GM18870 (cell line): ENCODE results near the gene CLDN20.
"Not testable (repeated sequence)": the region's sequence is repeated elsewhere in the genome, so short reads cannot be mapped to it uniquely, and the experiment has no call there.

Source experiments
- ATAC-seq: cut with Tn5 transposase; IDR thresholded peaks from one replicate; pipeline ENCODE4 v1.9.1; 2021; ENCODE audit warnings: moderate library complexity; ENCODE audit not compliant: unreplicated experiment

Gene CLDN20, protein sequence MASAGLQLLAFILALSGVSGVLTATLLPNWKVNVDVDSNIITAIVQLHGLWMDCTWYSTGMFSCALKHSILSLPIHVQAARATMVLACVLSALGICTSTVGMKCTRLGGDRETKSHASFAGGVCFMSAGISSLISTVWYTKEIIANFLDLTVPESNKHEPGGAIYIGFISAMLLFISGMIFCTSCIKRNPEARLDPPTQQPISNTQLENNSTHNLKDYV

DNA sequence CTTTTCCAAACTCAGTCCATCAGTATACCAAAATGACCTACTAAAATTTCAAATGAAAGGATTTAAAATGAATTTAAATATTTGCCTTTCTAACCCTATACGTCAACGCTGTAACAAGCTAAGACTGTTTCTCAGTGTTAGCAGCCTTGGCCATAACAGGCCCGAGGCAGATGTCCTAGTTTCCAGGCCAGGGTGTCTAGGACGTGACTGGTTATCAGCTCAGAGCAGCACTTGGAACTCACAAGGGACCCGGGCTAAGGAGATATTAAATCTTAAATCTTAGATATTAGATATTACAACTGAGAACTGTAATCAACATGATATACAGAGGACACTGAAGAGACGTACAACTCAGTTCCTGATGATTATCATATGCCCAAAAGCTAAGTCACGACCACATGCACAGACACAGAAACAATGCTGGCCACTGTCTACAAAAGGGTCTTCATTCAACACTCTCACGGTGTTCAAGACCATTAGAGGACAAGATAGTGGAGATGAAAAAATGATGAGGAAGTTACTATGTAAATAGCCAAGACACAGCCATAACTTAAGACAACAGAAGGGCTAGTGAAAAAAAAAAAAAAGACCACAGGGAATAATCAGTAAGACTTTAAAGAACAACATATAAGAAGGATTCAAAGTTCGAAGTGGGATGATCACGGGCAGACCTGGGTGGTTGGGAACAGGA, at the start of gene CLDN20:
Gene CLDN20 (plus strand): TSS at position 641 of the 691 bp plus-strand sequence. CDS start 11,707 bp downstream, outside the sequence.
- ATAC-seq: no peak

DNA sequence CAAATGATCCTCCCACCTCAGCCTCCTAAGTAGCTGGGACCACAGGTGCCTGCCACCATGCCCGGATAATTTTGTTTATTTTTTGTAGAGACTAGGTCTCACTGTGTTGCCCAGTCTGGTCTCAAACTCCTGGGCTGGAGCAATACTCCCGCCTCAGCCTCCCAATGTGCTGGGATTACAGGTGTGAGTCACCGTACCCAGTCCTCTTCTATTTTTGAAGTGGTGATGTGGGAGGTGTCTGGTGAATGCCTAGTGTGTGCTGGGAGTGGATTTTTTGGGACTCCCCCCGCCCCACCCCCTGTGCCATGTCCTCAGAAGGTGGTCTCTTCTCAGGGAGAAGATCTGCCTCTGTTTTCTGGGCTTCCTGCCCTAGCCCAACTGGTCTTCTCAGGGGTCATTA, 47.9 kb upstream of the CLDN20 start:
- no peak for ATAC-seq

DNA sequence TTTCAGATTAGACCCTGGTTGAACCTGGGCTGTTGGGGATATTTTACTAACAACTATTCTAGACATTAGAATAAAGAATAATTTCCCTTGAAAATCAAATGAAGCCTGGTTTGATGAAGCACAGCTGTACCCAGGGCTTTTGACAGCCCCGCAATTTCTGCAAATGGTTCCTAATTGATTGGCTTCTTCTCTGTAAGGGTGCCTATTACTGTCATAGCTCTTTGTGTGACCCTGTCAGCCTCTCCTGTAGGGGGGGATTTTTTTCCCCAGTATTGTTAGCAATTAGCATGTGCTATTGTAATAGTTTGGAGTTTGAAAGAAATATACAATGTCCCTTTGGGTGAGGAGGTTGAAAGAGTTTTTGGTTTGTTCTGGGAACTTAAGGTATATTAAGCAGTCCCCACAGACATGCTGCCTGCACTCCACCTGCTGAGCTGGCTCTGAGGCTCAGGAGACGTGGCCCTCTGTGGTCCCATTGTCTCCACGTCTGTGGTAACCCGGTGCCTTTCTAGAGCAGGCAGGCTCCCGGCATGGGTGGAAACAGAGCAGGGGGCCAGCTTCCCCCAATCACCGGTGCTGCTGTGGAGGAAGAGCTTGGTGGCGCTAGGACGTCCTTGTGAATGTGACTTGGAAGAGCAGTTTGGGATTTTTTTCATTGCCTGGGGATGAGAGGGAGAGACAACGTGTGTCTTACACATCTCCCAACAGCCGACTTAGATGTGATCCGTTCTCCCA, 47.3 kb upstream of the CLDN20 start:
- no peak for ATAC-seq

DNA sequence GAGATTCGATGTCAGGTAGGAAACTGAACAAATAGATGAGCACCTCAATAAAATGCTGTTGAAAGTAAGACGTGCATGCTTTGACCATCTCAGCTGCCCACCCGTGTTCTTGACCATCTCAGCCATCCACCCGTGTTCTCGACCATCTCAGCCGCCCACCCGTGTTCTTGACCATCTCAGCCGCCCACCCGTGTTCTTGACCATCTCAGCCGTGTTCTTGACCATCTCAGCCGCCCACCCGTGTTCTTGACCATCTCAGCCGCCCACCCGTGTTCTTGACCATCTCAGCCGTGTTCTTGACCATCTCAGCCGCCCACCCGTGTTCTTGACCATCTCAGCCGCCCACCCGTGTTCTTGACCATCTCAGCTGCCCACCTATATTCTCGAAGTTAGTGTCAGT, 45.1 kb upstream of the CLDN20 start:
- ATAC-seq: not testable (repeated sequence)

DNA sequence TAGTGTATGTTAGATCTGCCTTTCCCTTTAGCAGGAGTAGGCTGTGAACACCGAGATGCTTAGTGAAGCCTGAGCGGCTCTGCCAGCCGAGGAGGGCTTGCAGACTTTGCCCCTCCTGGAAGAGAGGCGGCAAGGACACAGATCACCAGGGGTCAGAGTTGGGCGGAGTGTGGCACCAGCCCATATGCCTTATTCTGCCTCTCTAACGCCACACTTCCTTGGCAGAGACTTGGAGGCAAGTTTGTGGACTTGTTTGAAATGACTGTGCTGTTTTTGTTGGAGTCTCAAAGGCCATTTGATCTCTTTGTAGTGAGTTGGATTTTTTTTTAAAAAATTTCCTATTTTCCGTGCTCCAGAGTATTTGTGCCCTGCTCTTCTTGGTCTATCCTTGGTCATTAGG, 44.5 kb upstream of the CLDN20 start:
- ATAC-seq: no peak

DNA sequence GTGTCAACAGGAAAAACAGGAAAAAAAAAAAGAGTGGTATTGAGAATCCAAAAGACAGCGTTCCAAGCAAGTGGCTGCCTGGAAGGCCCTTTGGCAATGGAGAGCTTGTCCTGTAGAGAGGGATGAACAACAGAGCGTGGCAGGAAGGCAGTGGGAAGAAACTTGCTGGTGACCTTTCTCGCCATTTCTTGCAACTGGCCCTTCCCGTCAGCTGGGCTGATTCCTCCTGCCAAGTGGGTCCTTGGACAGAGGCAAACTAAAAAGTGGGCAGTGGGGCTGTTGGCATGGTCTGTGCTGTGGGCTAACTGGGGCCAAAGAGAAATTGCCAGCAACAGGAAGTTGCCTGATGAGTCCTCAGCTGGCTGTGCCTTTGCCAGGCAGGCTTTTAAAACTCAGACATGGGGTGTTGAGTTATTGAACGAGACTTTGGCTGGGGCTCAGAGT, 43.9 kb upstream of the CLDN20 start:
- no peak for ATAC-seq

DNA sequence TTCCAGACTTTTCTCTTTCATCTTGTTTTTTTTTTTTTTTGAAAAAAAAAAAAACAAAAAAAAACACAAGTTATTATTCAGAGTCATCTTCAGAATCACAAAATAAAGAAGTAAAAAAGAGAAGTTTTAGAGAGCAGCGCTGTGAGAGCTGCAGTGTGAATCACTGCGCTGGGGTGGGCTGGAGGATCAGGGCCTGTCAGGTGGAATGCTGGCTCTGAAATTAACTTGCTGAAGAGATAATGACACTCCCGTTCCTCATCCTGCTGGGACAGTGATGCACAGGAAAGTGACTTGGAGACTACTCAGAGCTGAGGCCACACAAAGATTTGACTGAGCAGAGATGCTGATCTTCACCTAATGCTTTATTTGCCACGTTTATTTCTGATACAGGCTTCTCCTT, 42.7 kb upstream of the CLDN20 start:
- ATAC-seq: no peak

DNA sequence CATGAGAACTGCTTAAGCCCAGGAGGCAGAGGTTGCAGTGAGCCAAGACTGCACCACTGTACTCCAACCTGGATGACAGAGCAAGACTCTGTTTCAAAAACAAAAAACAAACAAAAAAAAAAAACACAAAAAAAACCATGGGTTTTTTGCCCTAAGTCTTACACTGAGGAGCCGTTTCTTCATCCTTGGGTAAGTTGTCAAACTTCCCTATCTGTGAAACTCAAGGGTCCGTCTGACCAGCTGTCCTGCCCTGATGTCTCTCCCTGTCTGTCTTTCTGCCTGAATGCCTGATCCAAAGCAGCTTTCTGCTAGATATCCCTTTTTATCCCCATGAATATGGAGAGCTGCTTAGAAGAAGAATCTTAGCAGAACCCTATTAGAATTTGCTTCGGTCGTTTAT, 41.3 kb upstream of the CLDN20 start:
- ATAC-seq: no peak

DNA sequence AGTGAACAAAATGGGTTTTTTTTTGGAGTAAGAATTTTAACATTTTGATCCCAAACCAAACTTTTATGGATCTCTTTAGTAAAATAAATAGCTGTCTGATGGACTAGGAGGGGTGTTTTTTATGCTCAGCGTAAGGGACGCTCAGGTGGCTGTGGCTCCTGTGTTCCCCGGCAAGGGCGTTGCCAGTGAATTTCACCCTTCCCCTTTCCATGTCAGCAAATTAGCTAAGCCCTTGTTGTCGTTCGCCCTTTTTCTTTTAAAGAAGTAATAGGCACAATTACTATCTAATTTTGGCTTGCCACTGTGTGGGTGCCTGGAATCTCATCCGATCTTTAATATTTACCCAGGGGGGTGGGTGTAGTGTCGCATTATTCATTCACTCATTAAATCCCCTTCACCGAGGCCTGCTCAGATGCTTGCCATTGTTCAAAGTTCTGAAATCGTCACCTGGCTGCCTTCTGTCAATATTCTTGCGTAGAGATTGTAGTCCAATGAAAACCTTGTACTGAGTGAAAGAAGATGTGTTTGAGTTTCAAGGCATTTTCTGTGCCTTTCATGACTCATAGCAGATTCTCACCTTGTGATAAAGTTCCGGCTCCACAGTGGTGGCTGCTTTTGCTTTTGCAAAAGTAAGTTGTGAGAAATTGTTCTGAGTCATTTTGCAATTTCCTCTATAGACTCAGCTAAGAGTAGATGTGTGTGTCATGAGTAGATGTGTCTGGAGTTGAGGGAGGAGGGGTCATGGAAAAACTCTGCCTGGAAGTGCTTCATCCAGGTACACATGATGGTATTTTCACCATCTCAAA, 40.0 kb upstream of the CLDN20 start:
- ATAC-seq: peak; percentile 98

DNA sequence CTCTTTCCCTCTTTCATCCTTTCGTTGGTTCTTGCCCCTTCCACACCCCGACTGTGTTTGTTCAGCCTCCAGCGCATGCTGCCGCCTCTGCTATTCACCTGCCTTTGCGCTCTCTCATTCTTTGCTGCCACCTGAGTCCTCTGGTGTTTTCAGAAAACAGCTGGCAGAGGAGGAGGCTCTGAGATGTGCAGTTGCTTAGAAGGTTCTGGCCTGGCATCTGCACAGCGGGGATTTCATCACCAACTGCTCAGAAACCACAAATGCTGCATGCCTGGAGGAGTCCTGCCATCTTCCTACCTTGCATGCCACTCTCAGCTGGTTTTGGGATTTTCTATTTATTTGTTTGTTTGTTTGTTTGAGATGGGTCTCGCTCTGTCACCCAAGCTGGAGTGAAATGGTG, 39.2 kb upstream of the CLDN20 start:
- ATAC-seq: no peak

DNA sequence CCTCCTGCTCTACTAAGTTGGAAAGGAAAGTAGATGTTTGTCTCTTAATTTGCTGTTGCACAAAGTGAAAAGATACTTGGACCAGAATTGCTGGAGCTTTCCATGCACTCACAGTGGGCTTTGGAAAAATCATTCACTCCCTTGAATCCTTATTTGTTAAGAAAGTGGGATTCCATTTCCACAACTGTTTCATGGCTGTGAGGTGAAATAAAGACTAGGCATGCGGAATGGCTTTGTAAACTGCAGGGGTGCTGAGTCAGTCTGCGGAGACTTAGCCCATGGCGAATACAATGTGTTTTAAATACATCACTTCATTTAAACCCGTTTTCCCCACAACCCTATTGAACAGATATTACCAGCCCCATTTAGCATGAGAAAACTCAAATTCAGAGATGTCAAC, 36.8 kb upstream of the CLDN20 start:
- no peak for ATAC-seq

DNA sequence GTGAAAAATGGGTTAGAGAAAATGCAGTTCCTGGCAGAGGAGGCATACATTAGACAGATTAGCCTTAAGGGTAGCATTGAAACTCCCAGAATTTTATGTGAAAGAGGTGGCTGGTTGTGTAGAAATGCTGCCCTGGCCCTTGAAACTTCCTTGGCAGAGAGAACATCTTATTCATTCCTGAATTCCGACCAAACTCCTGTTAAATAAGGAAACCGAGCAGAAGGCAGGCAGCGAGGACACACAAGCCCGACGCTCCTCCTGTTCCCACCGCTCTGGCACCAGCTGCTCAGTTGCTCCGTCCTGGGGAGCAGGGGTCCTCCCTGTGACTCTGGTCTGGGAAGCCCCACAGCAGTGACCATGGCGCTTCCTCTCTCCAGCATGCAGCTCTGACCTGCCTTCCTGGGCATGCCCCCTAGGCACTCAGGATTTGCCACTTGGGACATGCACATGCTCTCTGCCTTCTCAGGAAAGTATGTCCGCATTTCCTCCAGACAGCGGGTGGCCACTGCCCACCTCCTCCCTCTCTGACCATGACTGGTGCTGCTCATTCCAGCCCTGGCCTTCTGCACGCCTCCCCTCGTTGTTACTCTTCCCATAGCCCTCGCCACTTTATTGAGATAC, 35.2 kb upstream of the CLDN20 start:
- no peak for ATAC-seq

DNA sequence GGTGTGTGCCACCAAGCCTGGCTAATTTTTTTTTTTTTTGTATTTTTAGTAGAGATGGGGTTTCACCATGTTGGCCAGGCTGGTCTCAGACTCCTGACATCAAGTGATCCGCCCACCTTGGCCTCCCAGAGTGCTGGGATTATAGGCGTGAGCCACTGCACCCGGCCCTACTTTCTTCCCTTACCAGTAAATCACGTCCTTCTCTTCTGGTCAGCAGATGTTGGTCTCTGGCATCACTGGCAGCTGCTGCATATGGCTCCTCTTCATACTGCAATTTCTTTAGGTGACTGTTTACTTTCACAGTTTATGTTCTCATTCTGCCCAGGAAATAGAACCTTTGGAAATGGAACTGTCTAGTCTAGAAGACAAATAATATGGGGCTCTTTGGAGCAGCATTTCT, 32.8 kb upstream of the CLDN20 start:
- not testable (repeated sequence) for ATAC-seq

DNA sequence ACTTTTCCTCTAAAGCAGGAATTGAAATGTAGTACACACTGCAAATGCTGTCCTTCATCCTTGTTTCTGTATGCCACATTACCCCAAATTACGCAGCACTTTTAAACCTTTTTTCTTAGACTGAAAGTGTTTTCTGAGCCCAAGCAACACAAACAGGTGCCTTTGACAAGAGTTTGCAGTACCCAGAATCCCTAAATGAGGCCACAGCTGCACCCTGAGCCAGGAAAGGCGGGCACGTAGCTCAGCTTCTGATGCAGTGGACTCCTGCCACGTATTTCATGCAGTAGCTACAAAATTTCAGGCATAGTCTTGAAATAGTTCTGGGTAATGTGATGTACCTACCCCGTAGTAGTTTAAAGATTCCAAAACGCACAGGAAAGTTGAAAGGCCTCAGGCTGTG, 31.0 kb upstream of the CLDN20 start:
- ATAC-seq: no peak

DNA sequence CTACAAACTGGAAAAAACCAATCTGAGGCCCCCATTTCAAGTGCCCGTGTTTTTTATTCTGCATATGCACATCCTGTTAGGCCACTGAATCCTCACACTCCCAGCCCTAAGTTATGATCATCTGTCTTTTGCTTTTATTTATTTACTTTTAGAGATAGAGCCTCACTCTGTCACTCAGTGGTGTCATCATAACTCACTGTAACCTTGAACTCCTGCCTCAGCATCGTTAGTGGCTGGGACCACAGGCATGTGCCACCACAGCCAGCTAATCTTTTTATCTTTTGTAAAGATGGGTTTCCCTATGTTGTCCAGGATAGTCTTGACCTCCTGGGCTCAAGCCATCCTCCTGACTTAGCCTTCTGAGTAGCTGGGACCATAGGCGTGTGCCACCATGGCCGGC, 29.6 kb upstream of the CLDN20 start:
- no peak for ATAC-seq

DNA sequence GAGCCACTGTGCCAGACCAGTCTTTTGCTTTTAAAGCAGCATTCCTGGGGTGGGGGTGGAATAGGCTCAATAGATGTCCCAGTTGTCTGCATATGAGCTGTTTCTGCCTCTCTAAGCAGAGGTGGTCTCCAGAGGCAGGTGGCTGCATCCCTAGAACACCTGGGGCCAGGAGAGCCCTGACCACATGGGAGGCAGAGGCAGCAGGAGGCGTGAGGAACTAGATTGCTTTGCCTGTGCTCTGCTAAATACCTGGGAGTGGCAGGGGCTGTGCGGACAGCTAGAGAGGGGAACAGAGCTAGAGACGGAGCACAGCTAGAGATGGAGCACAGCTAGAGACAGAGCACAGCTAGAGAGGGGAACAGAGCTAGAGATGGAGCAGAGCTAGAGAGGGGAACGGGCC, 29.1 kb upstream of the CLDN20 start:
- no peak for ATAC-seq

DNA sequence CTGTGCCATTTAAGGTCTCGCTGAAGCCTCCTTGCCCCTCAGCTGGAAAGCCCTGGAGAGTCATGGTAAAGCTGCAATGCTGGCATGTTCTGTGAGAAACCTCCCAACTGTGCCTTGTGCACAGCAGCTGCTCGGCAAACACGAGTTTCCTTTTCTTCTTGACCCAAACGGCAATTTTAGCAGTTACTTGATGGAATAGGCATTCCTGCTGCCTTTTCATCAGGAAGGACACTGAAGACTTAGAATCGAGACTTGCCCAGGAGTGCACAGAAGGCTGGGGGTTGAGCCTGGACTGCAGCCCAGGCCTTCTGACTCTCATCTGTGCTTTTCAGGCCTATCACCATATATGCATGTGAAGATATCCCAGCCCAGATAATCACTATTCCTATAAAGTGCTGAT, 28.7 kb upstream of the CLDN20 start:
- ATAC-seq: no peak

DNA sequence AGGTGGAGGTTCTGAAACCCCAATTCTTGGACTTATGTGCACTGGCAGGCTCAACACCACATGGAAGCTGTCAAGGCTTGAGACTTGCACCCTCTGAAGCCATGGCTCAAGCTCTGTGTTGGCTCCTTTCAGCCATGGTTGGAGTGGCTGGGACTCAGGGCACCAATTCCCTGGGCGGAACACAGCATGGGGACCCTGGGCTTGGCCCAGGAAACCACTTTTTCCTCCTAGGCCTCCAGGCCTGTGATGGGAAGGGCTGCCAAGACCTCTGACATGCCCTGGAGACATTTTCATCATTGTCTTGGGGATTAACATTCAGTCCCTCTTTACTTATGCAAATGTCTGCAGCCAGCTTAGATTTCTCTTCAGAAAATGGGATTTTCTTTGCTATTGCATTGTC, 26.2 kb upstream of the CLDN20 start:
- ATAC-seq: no peak

DNA sequence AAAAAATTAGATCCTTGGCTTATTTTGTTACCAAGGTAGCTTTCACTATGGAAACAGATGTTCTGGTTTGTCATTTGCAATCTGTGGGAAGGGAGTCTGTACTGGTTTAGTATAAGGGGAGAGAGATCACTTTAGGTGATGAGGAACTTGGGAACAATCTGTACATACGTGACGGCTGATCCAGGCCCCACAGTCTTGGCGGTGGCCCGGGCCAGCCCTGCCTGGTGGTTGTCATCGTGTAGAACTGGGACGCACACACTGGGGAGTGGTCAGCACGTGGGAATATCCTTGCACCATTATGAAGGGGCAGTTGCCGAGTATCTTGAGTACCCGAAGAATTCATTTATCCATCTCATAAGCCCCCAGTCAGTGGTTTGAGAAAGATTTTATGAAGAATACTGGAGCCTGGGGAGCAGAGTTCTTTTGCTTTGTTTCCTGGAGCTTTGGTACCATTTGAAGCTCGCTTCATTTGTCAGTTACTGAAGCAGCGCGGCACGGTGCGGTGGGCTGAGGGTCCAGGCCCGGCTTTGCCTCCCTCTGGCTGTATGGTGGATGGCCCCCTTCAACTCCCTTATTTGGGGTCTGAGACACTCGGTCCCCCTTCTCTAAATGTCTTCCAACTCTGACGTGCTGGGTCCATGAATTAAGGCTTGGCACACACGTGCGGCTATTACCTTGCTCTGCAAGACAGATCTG, 22.8 kb upstream of the CLDN20 start:
- ATAC-seq: no peak

DNA sequence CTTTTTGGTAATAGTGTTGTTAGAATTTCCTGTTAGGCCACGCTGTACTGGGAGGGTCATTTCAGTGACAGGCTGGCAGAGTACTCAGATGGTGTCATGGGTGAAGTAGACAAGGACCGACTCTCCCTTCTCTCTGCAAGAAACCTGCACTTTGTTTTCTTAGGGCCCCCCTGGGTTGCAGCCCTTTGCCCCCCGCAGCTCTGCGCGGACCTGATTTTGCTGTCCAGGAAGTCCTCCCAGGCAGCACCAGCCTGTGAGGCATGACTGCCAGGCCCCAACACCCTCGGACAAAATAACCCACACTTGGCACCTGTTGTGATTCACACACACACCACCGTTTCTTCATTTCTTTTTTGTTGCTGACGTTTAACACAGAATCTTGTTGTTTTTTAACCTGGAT, 21.8 kb upstream of the CLDN20 start:
- no peak for ATAC-seq
